H1 (cell line): ENCODE measurements around the gene CAST. TPM values are rescaled to one million over a fixed set of nuclear protein-coding genes. Genes with fewer than 3 reads are reported as not detected.

Experiments
- CBX8 ChIP-seq: fragments of 300-800, 300-1000 bp; sonication (generic); IDR thresholded peaks from 2 replicates; pipeline ENCODE4 v1.7.1; 2016; ENCODE audit warnings: low read depth, low read length, borderline replicate concordance
- CTBP2 ChIP-seq: IDR thresholded peaks from 2 replicates; pipeline ENCODE4 v1.7.0; 2011; ENCODE audit warnings: borderline replicate concordance, mild to moderate bottlenecking, moderate library complexity, mixed read lengths, low read length; ENCODE audit not compliant: insufficient read depth, insufficient read length
- MAFK ChIP-seq: IDR thresholded peaks from 2 replicates; pipeline ENCODE4 v1.6.1; 2012; ENCODE audit warnings: low read depth, mild to moderate bottlenecking, improper control_type of control experiment, low read length
- RNF2 ChIP-seq: fragments of 200-900, 300-1000 bp; sonication (generic); IDR thresholded peaks from 2 replicates; pipeline ENCODE4 v1.7.1; 2016; ENCODE audit warnings: borderline replicate concordance, low read depth, mild to moderate bottlenecking, antibody characterized with exemption, low read length; ENCODE audit not compliant: poor library complexity, severe bottlenecking; ENCODE audit errors: missing control alignments
- SIX5 ChIP-seq: IDR thresholded peaks from 2 replicates; pipeline ENCODE4 v1.6.1; 2011; ENCODE audit warnings: mild to moderate bottlenecking, low read depth, low read length
- SRF ChIP-seq: IDR thresholded peaks from 2 replicates; pipeline ENCODE4 v1.6.1; 2011; ENCODE audit warnings: mild to moderate bottlenecking, low read depth, low read length, moderate library complexity
- TBP ChIP-seq: IDR thresholded peaks from 2 replicates; pipeline ENCODE4 v1.6.1; 2011; ENCODE audit warnings: low read depth, low read length, improper control_type of control experiment
- polyA plus RNA-seq, 7 experiments: library from polyadenylated mRNA; depleted of rRNA in 3 of 7; stranded (reverse) in 5 of 7; unstranded in 2 of 7; fragments of >200 nt in 5 of 7; fragments of 200-250 nt in 2 of 7; gene quantifications; 1 replicate in 5 of 7; 2 replicates in 1 of 7; 4 replicates in 1 of 7; pipeline versions ENCODE4 v1.2.1 to v1.2.3, GENCODE V29; 2011 to 2013; ENCODE audit warnings: missing spikeins in 2 of 7, mixed read lengths in 2 of 7
- total RNA-seq: library from RNA; stranded (reverse); fragmentation: NEBNext Ultra II Directional; extraction: Animal tissue kit (Norgen Biotek cat#: 25700); gene quantifications from 2 replicates; pipeline ENCODE4 v1.2.1, GENCODE V29; 2021
- TF ChIP-seq, protein P1 (sequence below), 3 experiments: IDR thresholded peaks; 1 replicate in 2 of 3; 2 replicates in 1 of 3; pipeline versions ENCODE4 v1.5.1 to v1.6.1; 2011; ENCODE audit warnings: low read length in 3 of 3, mild to moderate bottlenecking in 3 of 3, inconsistent platforms in 2 of 3, low read depth in 1 of 3, moderate library complexity in 1 of 3; ENCODE audit not compliant: insufficient read depth in 1 of 3; ENCODE audit errors: control extremely low read depth in 1 of 3
- TF ChIP-seq, protein P2 (sequence below): IDR thresholded peaks from 2 replicates; pipeline ENCODE4 v1.6.1; 2012; ENCODE audit warnings: inconsistent platforms

The CAST gene
- total and polyA plus RNA-seq, 2 of the 8 experiments (the other 6 are each of a cell fraction or from before 2014, with no cell fraction given), result 9.0 to 48.2 TPM

DNA sequence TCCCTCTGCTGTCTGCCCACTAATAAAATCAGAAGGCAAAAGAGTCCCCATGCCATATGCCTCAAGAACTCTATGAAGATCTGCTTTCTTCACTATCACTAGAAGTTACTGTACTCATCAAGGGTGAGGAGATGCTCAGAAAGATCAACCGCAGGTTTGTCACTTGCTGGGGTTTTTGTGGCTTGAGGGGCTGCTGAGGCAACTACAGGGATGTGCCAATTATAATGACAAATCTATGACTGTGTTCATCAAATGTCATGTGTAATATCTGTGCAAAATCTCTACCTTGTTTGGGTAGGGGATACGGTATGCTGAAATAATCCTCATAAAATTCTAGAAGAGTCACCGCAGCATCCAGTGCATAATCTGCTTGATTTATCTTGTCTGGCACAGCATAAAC is 132.6 kb downstream of the CAST start (continued):
- TF ChIP-seq, protein P1, sequence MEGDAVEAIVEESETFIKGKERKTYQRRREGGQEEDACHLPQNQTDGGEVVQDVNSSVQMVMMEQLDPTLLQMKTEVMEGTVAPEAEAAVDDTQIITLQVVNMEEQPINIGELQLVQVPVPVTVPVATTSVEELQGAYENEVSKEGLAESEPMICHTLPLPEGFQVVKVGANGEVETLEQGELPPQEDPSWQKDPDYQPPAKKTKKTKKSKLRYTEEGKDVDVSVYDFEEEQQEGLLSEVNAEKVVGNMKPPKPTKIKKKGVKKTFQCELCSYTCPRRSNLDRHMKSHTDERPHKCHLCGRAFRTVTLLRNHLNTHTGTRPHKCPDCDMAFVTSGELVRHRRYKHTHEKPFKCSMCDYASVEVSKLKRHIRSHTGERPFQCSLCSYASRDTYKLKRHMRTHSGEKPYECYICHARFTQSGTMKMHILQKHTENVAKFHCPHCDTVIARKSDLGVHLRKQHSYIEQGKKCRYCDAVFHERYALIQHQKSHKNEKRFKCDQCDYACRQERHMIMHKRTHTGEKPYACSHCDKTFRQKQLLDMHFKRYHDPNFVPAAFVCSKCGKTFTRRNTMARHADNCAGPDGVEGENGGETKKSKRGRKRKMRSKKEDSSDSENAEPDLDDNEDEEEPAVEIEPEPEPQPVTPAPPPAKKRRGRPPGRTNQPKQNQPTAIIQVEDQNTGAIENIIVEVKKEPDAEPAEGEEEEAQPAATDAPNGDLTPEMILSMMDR (IDR thresholded peaks at IDR 0.05; ENCODE audit: control extremely low read depth in 1 of 3, insufficient read depth in 1 of 3, low read depth in 1 of 3, low read length in 3 of 3), result no peak
- TF ChIP-seq CTBP2 (no peak), MAFK (no peak), TBP (no peak), SRF (no peak), RNF2 (no peak), CBX8 (no peak), SIX5 (no peak)
- TF ChIP-seq, protein P2, sequence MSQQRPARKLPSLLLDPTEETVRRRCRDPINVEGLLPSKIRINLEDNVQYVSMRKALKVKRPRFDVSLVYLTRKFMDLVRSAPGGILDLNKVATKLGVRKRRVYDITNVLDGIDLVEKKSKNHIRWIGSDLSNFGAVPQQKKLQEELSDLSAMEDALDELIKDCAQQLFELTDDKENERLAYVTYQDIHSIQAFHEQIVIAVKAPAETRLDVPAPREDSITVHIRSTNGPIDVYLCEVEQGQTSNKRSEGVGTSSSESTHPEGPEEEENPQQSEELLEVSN, result no peak
